GM11168 (cell line): ENCODE results near the gene DAG1.
"Not testable (repeated sequence)": the region's sequence is repeated elsewhere in the genome, so short reads cannot be mapped to it uniquely, and the experiment has no call there.

Experiments used
- in situ Hi-C: fragments of 300-500 bp; cut with MboI; formaldehyde crosslinking; loops from one replicate; pipeline ENCODE4 v1.12.0; 2022; ENCODE audit warnings: low sequenced_read_pairs; ENCODE audit not compliant: unreplicated experiment

The DAG1 gene

DNA sequence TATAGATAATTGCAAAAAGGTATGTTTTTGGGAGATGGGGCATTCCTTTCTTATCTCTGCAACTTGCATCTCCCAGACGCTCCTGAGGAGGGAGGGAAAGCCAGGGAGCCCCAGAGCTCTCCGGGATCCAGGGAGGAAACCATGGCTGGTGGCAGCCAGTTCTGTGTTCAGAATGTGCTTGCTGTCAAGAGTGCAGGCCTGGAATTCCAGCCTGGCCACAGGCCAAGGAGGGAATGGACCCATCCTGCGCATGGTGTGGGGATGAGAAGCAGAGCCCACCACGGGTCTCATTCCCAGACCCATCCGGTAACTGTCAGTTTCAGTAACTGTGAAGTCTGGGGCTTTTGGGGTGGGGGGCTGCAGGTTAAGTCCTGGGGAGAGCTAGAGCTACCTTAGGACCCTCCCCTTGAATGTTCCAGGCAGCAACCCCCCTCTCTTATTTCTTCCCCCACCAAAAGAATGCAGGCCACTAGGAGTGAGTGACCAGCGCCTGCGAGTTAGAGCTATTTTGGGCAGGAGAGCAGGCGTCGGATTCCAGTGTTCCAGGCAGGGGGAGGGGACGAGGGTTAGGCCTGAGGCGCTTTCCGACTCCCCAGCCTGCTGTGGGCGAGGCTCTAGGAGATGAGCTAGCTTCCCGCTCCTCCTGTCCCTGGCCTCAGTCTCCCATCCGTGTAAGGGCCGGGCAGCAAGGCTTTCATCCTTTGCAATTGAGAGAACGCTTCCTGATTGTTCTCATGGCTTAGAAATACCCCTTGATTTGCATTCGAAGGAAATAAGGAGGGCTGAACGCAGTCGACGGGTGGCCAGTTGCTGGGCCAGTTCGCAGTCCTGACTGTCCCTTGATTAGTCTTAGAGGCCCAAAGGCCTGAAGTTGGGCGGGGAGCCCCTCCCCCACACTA lies 781 bp upstream of the DAG1 start:
- in situ Hi-C loops, result no loop called here

DNA sequence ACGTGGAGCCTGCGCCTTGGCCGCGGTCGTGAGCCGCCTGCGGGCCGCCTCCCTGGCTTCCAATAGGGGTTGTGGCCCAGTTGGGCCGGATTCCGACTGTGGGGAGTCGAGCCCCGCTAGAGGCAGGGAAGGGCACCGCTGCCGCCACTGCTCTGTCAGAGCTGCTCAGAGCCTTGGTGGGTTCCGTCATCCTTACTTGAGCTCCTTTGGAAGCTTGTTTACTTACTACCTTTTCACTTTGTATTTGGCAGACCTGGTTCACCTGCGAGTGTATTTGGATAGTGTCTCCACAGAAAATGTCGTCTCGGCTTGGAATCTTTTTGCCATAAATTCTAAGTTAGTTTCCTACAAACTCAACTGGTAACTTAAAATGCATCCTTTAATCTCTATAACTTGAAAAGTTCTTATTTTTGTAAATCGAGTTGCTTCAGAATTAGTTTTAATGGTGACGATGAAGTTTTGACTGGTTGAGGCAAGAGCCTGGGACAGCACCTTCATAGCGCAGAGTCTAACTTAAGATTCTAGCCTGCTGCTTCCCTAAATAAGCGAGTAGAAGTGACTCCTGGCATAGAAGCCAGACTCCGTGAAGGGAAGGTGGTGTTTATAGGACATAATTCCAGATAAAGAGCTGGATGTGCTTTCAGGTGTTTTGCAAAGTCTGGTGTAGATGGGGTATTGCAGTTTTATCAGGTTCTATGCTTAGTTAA lies 800 bp downstream of the DAG1 start:
- in situ Hi-C loops, result no loop called here

DNA sequence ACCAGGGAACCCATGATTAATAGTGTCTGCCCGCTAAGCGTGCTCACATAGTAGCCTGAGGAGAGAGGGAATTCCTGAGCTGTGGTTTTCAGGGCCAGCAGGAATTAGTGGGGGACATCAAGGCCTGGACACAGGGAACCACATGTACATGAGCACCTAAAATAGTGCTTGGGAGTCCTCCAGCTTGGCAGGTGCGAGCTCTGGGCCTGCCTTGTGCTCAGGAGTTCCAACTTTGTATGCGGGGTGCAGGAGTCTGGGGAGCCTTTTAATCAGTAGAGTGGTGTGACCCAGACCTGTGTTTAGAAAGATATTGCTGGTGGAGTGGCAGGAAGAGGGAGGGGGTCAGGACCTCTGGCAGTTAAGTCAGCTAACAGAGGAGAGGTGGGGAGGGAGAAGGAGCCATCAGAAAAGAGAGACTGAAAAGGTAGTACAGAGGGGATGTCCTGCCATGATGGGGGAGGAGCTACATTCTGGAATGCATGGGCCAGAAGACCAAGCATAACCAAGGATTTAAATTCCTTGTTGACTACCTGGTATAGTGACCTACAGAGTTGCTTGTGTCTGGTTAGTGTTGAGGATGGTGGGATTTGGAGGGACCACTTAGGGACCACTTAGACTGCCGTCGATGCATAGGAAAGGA lies 1.9 kb downstream of the DAG1 start:
- in situ Hi-C loops, result no loop called here

DNA sequence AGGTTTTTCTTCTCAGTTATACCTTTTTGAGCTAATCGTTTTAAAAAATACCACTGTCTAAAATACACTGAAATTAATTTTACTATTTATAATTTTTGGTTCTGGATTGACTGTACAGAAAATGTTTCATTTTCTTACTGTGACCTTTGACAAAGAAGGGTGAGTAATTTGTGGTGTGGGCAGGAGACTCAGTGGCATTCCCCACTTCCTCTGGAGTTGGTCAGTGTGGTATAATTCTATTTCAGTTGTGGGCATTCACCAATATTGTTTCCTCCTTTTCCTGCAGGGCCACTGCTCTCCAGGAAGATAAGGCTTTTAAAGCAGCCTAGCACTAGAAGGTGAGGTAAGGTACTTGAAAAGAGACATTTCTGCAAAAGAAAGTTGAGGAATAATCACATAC lies 6.5 kb downstream of the DAG1 start:
- in situ Hi-C loops, result no loop called here

DNA sequence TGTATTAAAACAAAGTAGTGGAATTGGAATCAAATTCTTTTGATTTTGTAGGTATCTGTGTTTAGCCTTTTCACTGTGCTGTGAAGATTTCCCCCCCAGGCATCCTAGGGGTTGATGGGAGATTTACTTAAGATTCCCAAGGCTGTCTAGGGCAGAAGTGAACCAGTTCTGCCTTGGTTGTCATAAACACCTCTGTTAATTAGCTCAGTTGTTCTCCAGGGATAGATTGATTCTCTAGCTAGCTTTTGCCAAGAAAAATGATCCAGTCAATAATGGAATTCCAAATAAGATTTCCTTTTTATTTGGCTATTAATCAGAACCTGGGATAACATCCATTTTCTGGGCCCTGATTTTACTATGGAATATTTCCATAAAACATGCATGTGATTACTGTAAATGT lies 12.7 kb downstream of the DAG1 start:
- in situ Hi-C loops, result no loop called here

DNA sequence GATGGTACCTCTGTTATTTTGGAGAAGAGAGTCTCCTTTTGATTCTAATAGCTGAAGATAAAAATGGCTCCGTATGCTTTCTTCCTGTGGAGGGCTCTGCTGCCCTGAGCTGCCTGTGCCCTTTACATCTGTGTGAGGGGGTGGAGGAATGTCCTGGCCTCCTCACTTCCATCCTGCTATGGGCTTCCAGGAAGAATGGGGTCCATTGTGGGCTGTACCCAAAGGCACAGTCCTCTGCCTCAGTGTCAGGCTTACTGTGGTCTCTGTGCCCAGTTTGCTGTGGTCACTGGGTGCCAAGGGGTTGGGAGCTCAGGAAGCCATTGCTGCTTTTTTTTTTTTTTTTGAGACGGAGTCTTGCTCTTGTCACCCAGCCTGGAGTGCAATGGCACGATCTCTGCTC lies 14.4 kb downstream of the DAG1 start:
- in situ Hi-C loops, result no loop called here

DNA sequence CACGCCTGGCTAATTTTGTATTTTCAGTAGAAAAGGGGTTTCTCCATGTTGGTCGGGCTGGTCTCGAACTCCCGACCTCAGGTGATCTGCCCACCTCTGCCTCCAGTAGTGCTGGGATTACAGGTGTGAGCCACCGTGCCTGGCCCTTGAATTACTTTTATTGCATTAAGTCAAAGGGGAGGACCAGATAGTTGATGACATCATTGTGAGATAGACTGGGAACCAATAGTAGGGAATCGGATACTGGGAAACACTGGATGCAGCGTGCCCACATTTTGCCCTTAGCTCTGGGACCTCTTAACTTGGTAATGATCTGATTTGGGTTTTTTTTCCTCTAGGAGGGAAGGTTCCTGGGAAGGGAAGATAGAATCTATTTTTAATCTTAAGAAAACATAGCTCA lies 19.2 kb downstream of the DAG1 start:
- in situ Hi-C loops, result no loop called here

DNA sequence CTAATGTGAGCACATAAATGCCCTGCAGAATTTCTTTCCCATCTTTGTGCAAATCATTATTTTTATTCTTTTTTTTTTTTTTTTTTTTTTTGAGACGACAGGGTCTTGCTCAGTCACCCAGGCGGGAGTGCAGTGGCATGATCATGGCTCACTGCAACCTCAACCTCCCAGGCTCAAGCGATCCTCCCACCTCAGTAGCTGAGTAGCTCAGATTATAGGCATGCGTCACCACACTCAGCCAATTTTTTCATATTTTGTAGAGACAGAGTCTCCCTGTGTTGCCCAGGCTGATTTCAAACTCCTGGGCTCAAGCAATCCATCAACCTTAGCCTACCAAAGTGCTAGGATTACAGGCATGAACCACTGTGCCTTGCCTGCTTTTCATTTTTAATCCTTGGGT lies 22.9 kb downstream of the DAG1 start:
- in situ Hi-C loops, result no loop called here

DNA sequence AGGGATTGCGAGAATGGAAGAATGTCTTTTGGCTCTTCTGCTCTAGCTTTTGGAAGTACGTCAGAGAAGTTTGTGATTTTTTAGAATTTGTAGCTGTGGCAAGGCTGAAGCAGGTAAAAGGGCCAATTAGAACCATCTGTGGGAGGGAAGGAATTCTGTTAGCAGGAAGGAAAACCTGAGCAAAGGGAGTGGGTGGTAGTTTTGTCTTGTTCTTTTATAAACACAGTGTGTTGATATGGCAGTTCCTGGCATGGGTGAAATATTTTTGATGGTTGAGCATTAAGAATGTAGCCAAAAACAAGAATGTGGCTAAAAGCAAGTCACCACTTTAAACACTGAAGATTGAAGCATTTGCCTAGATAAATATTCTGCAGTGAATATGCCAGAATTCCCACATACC lies 23.8 kb downstream of the DAG1 start:
- in situ Hi-C loops, result no loop called here

DNA sequence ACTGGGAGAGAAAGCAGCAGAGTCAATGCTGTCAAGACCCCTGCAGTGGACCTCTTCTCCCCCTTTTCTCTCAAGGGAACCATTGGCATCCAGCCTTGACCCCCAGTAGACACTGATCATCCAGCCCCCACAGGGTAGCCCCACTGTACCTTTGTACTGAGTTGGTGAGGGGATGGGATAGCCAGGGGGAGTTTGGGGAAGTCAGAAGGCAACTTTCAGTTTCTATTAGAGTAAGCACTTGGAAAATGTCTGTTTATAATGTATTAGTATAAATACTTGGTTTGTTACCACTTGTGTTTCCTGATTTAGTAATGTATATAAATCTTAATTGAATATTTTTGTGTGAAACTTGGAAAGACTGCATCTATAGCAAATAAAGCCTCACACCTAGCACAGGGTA lies 25.0 kb downstream of the DAG1 start:
- in situ Hi-C loops, result no loop called here

DNA sequence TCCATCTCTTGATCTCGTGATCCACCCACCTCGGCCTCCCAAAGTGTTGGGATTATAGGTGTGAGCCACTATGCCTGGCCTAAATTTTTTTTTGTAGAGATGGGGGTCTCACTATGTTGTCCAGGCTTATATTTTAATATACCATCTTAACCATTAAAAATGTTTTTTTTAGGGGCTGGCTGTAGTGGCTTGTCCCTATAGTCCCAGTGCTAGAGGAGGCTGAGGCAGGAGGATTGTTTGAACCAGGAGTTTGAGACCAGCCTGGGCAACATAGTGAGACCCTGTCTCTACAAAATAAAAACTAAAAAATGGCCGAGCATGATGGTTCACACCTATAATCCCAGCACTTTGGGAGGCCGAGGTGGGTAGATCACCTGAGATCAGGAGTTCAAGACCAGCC lies 26.8 kb downstream of the DAG1 start:
- in situ Hi-C loops, result not testable (repeated sequence)

DNA sequence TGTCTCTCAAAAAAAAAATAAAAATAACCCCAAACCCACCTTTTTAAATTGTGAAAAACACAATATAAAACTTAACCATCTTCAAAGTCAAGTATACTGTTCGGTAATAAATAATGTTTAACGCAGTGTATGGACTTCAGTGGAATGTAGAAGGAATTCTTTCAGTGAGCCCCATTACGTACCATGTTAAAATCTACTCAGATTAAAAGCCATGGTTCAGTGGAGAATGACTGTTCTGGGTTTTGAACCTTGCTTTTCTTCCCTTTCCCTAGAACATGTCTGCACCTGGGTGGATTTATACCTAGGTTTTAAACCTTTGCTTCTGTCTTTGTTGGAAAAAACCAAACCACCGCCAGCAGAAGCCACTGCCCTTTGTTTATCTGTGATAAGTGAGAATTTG lies 27.5 kb downstream of the DAG1 start:
- in situ Hi-C loops, result no loop called here

DNA sequence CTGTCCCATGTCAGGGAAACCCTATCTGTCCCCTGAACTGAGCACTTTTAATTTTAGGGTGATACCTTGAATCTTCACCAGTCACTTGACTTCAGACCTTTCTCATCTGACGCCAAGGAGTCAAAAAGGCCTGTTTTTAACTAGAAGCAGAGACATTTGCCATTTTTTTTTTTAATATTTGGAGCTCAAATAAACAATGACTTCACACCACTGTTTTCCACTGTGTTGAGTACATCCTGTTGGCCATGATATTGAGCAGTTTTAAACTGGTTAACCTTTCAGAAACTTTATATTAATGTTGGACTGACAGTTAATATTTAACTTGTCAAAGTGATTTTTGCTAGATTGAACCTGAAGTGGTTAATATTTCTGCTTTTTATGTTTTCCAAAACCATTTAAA lies 28.2 kb downstream of the DAG1 start:
- in situ Hi-C loops, result no loop called here

DNA sequence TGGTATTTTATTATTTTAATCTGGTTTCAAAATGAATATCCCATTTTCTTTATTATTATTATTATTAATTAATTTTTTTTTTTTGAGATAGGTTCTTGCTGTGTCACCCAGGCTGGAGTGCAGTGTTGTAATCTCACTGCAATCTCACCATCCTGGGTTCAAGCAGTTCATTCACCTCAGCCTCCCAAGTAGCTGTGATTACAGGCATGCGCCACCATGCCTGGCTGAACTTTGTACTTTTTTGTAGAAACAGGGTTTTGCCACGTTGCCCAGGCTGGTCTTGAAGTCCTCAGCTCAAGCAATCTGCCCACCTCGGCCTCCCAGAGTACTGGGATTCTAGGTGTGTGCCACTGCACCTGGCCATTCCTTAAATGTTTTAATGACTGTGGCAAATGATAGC lies 28.6 kb downstream of the DAG1 start:
- in situ Hi-C loops, result no loop called here

DNA sequence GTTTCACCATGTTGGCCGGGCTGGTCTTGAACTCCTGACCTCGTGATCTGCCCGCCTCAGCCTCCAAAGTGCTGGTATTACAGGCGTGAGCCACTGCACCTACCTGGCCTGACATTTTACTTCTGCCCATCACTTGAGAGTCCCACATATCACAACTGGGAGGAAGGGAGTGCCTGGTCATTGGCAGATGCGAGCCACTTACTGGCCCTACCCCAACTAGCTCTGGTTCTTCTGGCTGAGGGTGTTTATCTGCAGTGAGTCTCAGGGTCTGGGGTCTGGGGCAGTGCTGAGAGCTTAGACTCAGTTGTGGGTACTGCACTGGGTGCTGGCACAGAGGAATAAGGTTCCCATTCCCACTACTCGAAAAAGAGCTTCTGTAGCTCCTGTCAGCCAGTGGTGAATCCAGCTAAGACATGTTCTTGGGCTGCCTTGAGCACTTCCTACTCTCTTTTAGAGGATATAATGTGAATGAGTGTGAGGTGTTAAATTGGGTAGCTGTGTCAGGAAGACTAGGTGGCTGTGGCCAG lies 30.2 kb downstream of the DAG1 start:
- in situ Hi-C loops, result no loop called here

DNA sequence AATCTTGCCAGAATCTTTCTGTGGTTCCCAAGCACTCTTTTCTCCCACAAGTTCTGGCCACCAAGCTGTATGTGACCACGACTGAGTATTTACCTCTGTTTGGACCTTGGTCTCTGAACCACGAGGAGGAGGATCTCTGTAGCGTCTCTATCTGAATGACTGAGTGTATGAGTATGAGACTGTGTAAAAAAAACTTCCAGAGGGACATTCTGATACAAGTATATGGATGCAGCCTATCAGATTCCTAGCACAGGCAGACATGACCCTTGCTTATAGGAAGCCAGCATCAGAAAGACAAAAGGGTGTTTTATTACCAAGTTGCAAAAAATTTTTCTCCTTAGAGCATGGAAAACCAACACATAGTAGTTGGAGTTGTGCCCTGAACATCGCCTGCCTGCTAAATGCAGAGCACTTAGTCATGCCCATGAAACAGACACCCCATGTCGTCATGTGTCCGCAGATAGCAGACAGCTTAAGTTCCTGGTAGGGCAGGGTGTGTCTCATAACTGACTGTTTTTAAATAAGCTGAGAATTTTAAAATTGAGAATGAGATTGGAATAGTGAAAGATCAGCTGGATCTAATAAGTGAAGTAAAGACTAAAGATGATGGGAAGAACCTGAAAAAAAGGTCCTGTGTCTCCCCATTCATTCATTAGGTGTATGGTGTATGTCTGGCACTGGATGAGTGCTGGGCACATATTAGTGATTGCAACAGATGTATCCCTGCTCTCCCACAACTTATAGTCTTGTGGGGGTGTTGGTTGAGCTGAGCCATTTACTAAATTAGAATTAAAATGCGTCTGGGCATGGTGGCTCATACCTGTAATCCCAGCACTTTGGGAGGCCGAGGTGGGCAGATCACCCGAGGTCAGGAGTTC lies 30.9 kb downstream of the DAG1 start:
- in situ Hi-C loops, result no loop called here

DNA sequence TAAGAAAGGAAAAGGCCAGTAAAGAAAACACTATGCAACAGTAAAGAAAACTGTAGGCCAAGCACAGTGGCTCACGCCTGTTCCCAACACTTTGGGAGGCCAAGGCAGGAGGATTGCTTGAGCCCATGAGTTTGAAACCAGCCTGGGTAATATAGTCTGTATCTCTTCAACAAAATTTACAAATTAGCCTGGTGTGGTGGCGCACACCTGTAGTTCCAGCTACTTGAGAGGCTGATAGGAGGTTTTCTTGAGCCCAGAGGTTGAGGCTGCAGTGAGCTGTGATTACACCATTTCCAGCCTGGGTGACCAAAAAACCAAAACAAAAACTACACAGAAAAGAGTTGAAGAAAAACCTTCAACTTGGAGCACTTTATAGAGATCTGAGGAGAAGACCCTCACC lies 31.8 kb downstream of the DAG1 start:
- in situ Hi-C loops, result no loop called here

DNA sequence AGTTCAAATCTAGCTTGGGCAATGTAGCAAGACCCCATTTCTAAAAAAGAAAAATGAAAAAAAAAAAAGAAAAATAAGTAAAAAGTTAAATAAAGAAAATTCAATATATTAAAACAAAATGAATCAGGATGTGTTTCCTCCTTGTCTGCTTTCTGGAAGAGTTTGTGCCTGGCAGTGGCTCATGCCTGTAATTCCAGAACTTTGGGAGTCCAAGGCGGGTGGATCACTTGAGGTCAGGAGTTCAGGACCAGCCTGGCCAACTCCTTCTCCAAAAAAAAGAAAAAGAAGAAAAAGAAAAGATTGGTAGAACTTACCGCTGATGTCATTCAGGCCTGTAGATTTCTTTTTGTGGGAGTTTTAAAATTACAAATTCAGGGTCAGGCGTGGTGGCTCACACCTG lies 36.8 kb downstream of the DAG1 start:
- in situ Hi-C loops, result no loop called here

DNA sequence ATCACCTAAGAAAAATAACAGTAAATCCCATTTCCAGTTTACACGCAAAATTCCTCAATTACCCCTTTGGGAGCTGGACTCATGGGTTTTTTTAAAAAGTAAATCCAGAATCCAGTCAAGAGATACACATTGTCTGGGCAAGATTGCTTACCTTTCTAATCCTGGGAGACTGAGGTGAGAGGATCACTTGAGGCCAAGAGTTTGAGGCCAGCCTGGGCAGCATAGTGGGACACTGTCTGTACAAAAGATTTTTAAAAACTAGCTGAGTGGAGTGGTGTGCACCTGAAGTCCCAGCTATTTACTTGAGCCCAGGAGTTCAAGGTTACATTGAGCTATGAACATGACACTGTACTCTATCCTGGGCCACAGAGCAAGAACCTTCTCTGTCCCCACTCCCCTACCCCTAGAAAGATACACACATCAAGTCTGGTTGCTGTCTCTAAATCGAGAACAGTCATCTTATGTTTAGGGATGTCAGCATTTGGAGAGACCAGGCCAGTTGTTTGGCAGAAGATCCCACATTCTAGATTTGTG lies 39.0 kb downstream of the DAG1 start:
- in situ Hi-C loops, result no loop called here

DNA sequence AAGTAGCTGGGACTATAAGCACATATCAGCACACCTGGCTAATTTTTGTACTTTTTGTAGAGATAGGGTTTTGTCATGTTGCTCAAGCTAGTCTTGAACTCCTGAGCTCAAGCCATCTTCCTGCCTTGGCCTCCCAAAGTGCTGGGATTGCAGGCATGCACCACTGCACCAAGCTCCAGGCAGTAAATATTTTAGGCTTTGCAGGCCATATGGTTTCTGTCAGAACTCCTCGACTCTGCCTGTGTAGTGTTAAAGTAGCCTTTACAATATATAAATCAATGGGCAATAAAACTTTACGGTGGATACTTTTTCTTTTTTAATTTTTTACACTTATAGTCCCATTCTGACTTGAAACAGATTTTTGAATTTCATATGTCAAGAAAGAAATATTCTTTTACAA lies 41.6 kb downstream of the DAG1 start:
- in situ Hi-C loops, result no loop called here
